H1 (cell line): Measurements from ENCODE around the gene CA10. TPM values are rescaled to one million over a fixed set of nuclear protein-coding genes. Genes with fewer than 3 reads are reported as not detected.

Source experiments
- CTCF ChIA-PET: fragments of 300-600 bp; sonication (Branson Sonifier 250); formaldehyde crosslinking; loops from one replicate; lab custom pipeline; 2021; ENCODE audit not compliant: partially characterized antibody; lab: Charles Lee
- POLR2A ChIA-PET: fragments of 300-600 bp; sonication (Branson Sonifier 250); formaldehyde crosslinking; loops from one replicate; lab custom pipeline; 2021; ENCODE audit warnings: inconsistent platforms; ENCODE audit not compliant: partially characterized antibody; lab: Charles Lee
- DNase-seq, 2 experiments: peaks; one replicate each; pipeline versions ENCODE4 v3.0.0 to v3.0.0-alpha.2; 2010 to 2022; ENCODE audit warnings: low spot score in 2 of 2, low read depth in 1 of 2, mixed read lengths in 1 of 2
- FAIRE-seq: peaks from 2 replicates; lab custom pipeline; 2011; peaks lifted over from hg19 to GRCh38; lab: Jason Lieb, UNC
- H2AFZ ChIP-seq: 2 replicates; pipeline ENCODE4 v1.8.1; 2012; ENCODE audit warnings: low read length, inconsistent platforms
- H2AK5ac ChIP-seq: 2 replicates; pipeline ENCODE4 v1.6.1; 2013; ENCODE audit warnings: low read depth, low read length
- H2BK120ac ChIP-seq: replicated peaks from 2 replicates; pipeline ENCODE3; 2013; ENCODE audit warnings: low read depth, low read length, inconsistent platforms
- H2BK12ac ChIP-seq: 2 replicates; pipeline ENCODE4 v1.6.1; 2013; ENCODE audit warnings: low read depth, low read length
- H2BK15ac ChIP-seq: 2 replicates; pipeline ENCODE4 v1.6.1; 2013; ENCODE audit warnings: low read length
- H2BK20ac ChIP-seq: 2 replicates; pipeline ENCODE4 v1.6.1; 2013; ENCODE audit warnings: low read length
- H2BK5ac ChIP-seq: 2 replicates; pipeline ENCODE4 v1.6.1; 2013; ENCODE audit warnings: low read depth, low read length
- H3K14ac ChIP-seq: 2 replicates; pipeline ENCODE4 v1.6.1; 2013; ENCODE audit warnings: inconsistent platforms; ENCODE audit not compliant: insufficient read length
- H3K18ac ChIP-seq: 2 replicates; pipeline ENCODE4 v1.6.1; 2013; ENCODE audit warnings: low read length; ENCODE audit errors: extremely low read depth
- H3K23ac ChIP-seq: 2 replicates; pipeline ENCODE4 v1.6.1; 2013; ENCODE audit warnings: inconsistent platforms; ENCODE audit not compliant: insufficient read length
- H3K23me2 ChIP-seq: 2 replicates; pipeline ENCODE4 v1.6.1; 2013; ENCODE audit warnings: low read depth, low read length
- H3K27ac ChIP-seq: 2 replicates; pipeline ENCODE4 v1.6.1; 2011; ENCODE audit warnings: low read depth, low read length, inconsistent platforms
- H3K27me3 ChIP-seq, 4 experiments: replicated peaks in 1 of 4; 1 replicate in 1 of 4; 2 replicates in 3 of 4; pipeline versions ENCODE4 v1.6.1 to v1.8.1; 2011 to 2013; ENCODE audit warnings: low read length in 3 of 4, mild to moderate bottlenecking in 3 of 4, inconsistent platforms in 2 of 4, mixed read lengths in 2 of 4, moderate library complexity in 1 of 4; ENCODE audit not compliant: control insufficient read depth in 3 of 4, insufficient read depth in 3 of 4; ENCODE audit errors: extremely low read depth in 1 of 4
- H3K36me3 ChIP-seq, 4 experiments: 2 replicates each; pipeline versions ENCODE4 v1.6.1 to v1.8.1; 2011 to 2013; ENCODE audit warnings: mild to moderate bottlenecking in 4 of 4, low read length in 3 of 4, moderate library complexity in 2 of 4, control low read depth in 1 of 4, inconsistent platforms in 1 of 4; ENCODE audit not compliant: insufficient read depth in 4 of 4, control insufficient read depth in 2 of 4
- H3K4ac ChIP-seq: replicated peaks from 2 replicates; pipeline ENCODE3; 2013; ENCODE audit warnings: low read length, low read depth, mixed read lengths, inconsistent platforms; ENCODE audit not compliant: insufficient read length
- H3K4me1 ChIP-seq, 4 experiments: replicated peaks in 1 of 4; 1 replicate in 1 of 4; 2 replicates in 3 of 4; pipeline versions ENCODE4 v1.6.1 to v1.8.1; 2011 to 2013; ENCODE audit warnings: low read length in 3 of 4, inconsistent platforms in 2 of 4, mixed read lengths in 1 of 4; ENCODE audit not compliant: insufficient read depth in 4 of 4, control insufficient read depth in 3 of 4
- H3K4me2 ChIP-seq, 2 experiments: 2 replicates each; pipeline versions ENCODE4 v1.6.1 to v1.8.1; 2011 to 2013; ENCODE audit warnings: low read depth in 2 of 2, low read length in 2 of 2, control low read depth in 1 of 2, inconsistent platforms in 1 of 2, mild to moderate bottlenecking in 1 of 2; ENCODE audit not compliant: insufficient read depth in 1 of 2
- H3K4me3 ChIP-seq, 4 experiments: fragments of 200-600, 300-600 bp in 1 of 4; sonication (generic), shearing (Covaris generic), sonication (Bioruptor Twin) in 1 of 4; 2 replicates each; pipeline versions ENCODE4 v1.5.1 to v1.8.1; 2011 to 2016; ENCODE audit warnings: low read length in 4 of 4, low read depth in 3 of 4, control low read depth in 2 of 4, inconsistent platforms in 2 of 4, mild to moderate bottlenecking in 2 of 4, mixed read lengths in 1 of 4, moderate library complexity in 1 of 4; ENCODE audit not compliant: insufficient read depth in 2 of 4; ENCODE audit errors: extremely low read depth in 1 of 4
- H3K56ac ChIP-seq: replicated peaks from 2 replicates; pipeline ENCODE3; 2013; ENCODE audit warnings: low read depth, mild to moderate bottlenecking, mixed read lengths, low read length, inconsistent platforms; ENCODE audit not compliant: insufficient read length
- H3K79me1 ChIP-seq: 2 replicates; pipeline ENCODE4 v1.6.1; 2013; ENCODE audit warnings: low read depth, low read length, control low read depth
- H3K79me2 ChIP-seq, 2 experiments: 2 replicates each; pipeline versions ENCODE4 v1.6.1 to v1.8.1; 2012 to 2013; ENCODE audit warnings: low read length in 2 of 2, mild to moderate bottlenecking in 2 of 2, inconsistent platforms in 1 of 2; ENCODE audit not compliant: insufficient read depth in 2 of 2, control insufficient read depth in 1 of 2
- H3K9ac ChIP-seq, 4 experiments: replicated peaks in 1 of 4; 1 replicate in 1 of 4; 2 replicates in 3 of 4; pipeline versions ENCODE4 v1.6.1 to v1.8.1; 2011 to 2013; ENCODE audit warnings: low read depth in 3 of 4, low read length in 3 of 4, control low read depth in 2 of 4, mild to moderate bottlenecking in 2 of 4, moderate library complexity in 2 of 4, inconsistent platforms in 1 of 4; ENCODE audit errors: extremely low read depth in 1 of 4
- H3K9me3 ChIP-seq, 2 experiments: 2 replicates each; pipeline versions ENCODE4 v1.6.1 to v1.8.1; 2012 to 2013; ENCODE audit warnings: mild to moderate bottlenecking in 2 of 2, moderate library complexity in 2 of 2, control low read depth in 1 of 2, inconsistent platforms in 1 of 2, low read depth in 1 of 2, low read length in 1 of 2, mixed read lengths in 1 of 2; ENCODE audit not compliant: insufficient read depth in 2 of 2
- H4K20me1 ChIP-seq, 2 experiments: replicated peaks in 1 of 2; 2 replicates each; pipeline versions ENCODE3 to v1.8.1; 2011 to 2013; ENCODE audit warnings: inconsistent platforms in 2 of 2, low read length in 2 of 2, mild to moderate bottlenecking in 1 of 2; ENCODE audit not compliant: insufficient read depth in 2 of 2, control insufficient read depth in 1 of 2
- H4K5ac ChIP-seq: 2 replicates; pipeline ENCODE4 v1.6.1; 2013; ENCODE audit warnings: low read length, low read depth, mixed read lengths, inconsistent platforms; ENCODE audit not compliant: insufficient read length
- H4K8ac ChIP-seq: 2 replicates; pipeline ENCODE4 v1.8.0; 2013; ENCODE audit warnings: mild to moderate bottlenecking, moderate library complexity, low read length, inconsistent platforms; ENCODE audit not compliant: insufficient read depth; ENCODE audit errors: extremely low read depth
- H4K91ac ChIP-seq: replicated peaks from 2 replicates; pipeline ENCODE3; 2013; ENCODE audit warnings: low read length, mixed read lengths, inconsistent platforms; ENCODE audit not compliant: insufficient read length
- CBX5 ChIP-seq: fragments of 300-800, 300-1000 bp; sonication (generic); IDR thresholded peaks from 2 replicates; pipeline ENCODE4 v1.7.1; 2016; ENCODE audit warnings: antibody characterized with exemption, low read length, low read depth
- KDM4A ChIP-seq: IDR thresholded peaks from one replicate; pipeline ENCODE4 v1.7.1; 2012; ENCODE audit warnings: low read depth, mild to moderate bottlenecking, moderate library complexity, low read length, inconsistent platforms; ENCODE audit not compliant: severe bottlenecking
- POLR2A ChIP-seq, 2 experiments: IDR thresholded peaks; 1 replicate in 1 of 2; 2 replicates in 1 of 2; pipeline ENCODE4 v1.6.1; 2011; ENCODE audit warnings: low read depth in 2 of 2, low read length in 2 of 2, mild to moderate bottlenecking in 2 of 2; ENCODE audit errors: control extremely low read depth in 1 of 2
- WGBS, 2 experiments: shearing (Covaris generic) in 1 of 2; methylation state at CpG; one replicate each; pipeline versions ENCODE4 v1.1.6 to v1.1.7; 2013 to 2015; ENCODE audit warnings: low lambda C conversion rate in 2 of 2, mixed read lengths in 2 of 2, inconsistent platforms in 1 of 2, low coverage in 1 of 2, missing lambda C conversion rate in 1 of 2; ENCODE audit not compliant: insufficient replicate concordance in 2 of 2, insufficient coverage in 1 of 2, insufficient read length in 1 of 2; ENCODE audit errors: extremely low coverage in 1 of 2, missing lambda C conversion rate in 1 of 2; 5-methylcytosine and 5-hydroxymethylcytosine counted together
- polyA plus RNA-seq, 7 experiments: library from polyadenylated mRNA; depleted of rRNA in 3 of 7; stranded (reverse) in 5 of 7; unstranded in 2 of 7; fragments of >200 nt in 5 of 7; fragments of 200-250 nt in 2 of 7; gene quantifications; 1 replicate in 5 of 7; 2 replicates in 1 of 7; 4 replicates in 1 of 7; pipeline versions ENCODE4 v1.2.1 to v1.2.3, GENCODE V29; 2011 to 2013; ENCODE audit warnings: missing spikeins in 2 of 7, mixed read lengths in 2 of 7
- total RNA-seq: library from RNA; stranded (reverse); fragmentation: NEBNext Ultra II Directional; extraction: Animal tissue kit (Norgen Biotek cat#: 25700); gene quantifications from 2 replicates; pipeline ENCODE4 v1.2.1, GENCODE V29; 2021

The CA10 gene
- total and polyA plus RNA-seq, 2 of the 8 experiments (the other 6 are each of a cell fraction or from before 2014, with no cell fraction given): 0.60 to 0.63 TPM

GRCh38 chr17:51992864-51993416 lies 165.6 kb downstream of the CA10 start:
- H3K4me1 ChIP-seq: no peaks in the 10 kb centered on the region
- H3K14ac ChIP-seq: no peak overlapping the region
- H3K23ac ChIP-seq: no peak overlapping the region
- no peak overlapping the region for H2BK12ac ChIP-seq
- H3K56ac ChIP-seq: no peak overlapping the region
- no peaks in the 10 kb centered on the region for H3K9me3 ChIP-seq
- no peak overlapping the region for H2BK15ac ChIP-seq
- no peaks in the 10 kb centered on the region for H3K79me1 ChIP-seq
- FAIRE-seq: no peak
- H2BK5ac ChIP-seq: no peak overlapping the region
- H4K91ac ChIP-seq: no peak overlapping the region
- TF ChIP-seq POLR2A (IDR thresholded peaks at IDR 0.05; ENCODE audit: control extremely low read depth in 1 of 2, low read depth in 2 of 2, low read length in 2 of 2) (no peak), CBX5 (no peak), KDM4A (no peak)
- no peak overlapping the region for H2BK20ac ChIP-seq
- no peaks in the 10 kb centered on the region for H3K36me3 ChIP-seq
- no peak overlapping the region for H3K9ac ChIP-seq
- POLR2A ChIA-PET: no interaction called here
- H3K27me3 ChIP-seq: no peaks in the 10 kb centered on the region
- H4K5ac ChIP-seq: no peak overlapping the region
- no peak overlapping the region for H3K4ac ChIP-seq
- no peak overlapping the region for H4K8ac ChIP-seq
- H3K4me2 ChIP-seq: no peak overlapping the region
- no peak overlapping the region for H3K27ac ChIP-seq
- no peaks in the 10 kb centered on the region for H4K20me1 ChIP-seq
- no peak for DNase-seq
- H3K4me3 ChIP-seq: no peak overlapping the region
- H2AFZ ChIP-seq: no peak overlapping the region
- H2AK5ac ChIP-seq: no peak overlapping the region
- H2BK120ac ChIP-seq: no peak overlapping the region
- H3K18ac ChIP-seq: no peak overlapping the region
- no peaks in the 10 kb centered on the region for H3K23me2 ChIP-seq
- CTCF ChIA-PET: interaction anchor here (0.8 to 1.0 kb wide), 2 partner anchors 38 to 113 kb away, joined by 3 read pairs; no protein-coding TSS in a partner anchor
- WGBS, 2 experiments: 91% methylated on average over 8 of the region's 8 CpGs; no CpG with 5 or more reads in 1 of the 2 experiments
- no peaks in the 10 kb centered on the region for H3K79me2 ChIP-seq
